Measurements from ENCODE around the gene RBM15.

Gene RBM15

DNA sequence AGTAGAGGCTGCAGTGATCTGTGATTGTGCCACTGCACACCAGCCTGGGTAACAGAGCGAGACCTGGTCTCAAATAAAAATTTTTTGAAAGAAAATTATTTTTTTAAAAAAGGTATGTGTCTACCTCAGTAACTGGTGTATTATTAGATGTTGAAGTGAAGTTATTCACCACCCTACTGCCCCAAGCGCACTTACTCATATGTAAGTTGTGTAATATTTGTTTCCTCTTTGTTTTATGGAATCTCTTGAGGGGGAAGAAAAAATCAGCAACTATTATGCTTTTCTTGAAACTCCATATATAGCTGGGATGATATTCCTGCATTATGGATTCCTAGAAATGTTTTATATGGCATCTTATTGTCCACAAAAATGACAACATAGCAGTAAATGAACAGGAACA is 21.3 kb downstream of the RBM15 start:
- DNase-seq: no peak

DNA sequence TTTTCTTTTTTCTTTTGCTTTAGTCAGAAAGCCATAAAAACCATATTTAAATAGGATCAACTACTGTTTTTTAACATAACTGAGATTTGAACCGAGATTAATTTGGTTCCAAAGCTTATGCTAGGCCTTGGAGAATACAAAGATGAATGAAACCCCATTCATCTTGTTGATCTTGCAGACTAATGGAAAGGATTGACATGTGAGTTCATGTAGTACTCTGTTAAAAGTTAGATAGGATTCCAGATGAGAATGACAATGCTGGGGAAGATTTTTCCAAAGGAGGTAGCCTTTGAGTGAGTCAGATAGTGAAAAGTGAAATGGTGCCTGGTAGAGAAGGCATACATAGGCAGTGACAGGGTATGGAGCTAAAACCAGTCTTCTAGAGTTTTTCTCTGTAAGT is 22.7 kb downstream of the RBM15 start:
- no peak for DNase-seq

DNA sequence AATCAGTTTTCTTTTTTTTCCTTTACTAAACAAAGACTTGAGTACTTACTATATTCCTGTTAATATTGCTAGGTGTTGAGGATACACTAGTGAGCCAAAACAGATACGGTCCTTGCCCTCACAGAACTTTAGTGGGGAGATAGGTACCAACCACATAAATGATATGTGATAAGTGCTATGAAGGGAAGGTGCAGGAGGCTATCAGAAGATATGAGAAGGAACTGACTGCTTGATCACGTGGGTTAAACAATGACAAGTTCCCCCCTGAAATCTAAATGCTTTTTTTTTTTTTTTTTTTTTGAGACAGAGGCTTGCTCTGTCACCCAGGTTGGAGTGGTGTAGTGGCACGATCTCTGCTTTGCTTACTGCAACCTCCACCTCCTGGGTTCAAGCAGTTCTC is 25.0 kb downstream of the RBM15 start:
- no peak for DNase-seq

DNA sequence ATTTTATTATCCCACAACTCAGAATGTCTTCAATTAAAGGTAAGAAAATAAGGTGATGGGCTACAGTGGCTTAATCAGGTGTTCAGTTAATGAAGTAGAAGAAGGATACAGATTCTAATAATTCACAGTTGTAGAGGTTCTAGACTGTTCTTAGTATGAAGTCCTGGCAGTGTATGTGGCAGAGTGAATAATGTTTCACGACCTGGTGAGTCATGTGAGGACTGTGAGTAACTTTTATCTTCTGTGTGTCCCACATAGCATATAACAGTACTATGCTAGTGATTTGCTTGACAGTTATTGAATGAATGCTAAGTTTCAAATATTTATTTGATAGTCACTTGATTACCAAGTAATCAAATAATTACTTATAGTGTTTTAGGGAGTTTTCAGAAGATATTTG is 31.6 kb downstream of the RBM15 start:
- DNase-seq: no peak

DNA sequence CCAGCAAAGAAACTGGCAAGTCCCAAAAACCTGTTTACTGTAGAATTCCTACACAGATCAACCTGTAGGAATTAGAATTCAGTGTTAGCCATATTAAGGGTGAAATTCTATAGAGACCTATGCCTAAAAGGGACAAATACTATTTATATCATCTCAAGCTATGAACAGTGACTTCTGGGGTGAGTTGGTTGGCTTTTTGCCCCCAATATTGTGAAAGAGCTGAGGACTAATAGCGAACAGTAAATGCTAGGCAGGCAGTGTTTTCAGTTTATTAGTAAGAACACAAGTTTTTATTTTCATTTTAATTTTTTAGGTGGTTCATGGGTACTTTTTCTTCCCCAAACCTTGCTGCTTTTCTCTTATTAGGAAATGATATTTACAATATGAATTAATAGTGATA is 36.3 kb downstream of the RBM15 start:
- DNase-seq: no peak

DNA sequence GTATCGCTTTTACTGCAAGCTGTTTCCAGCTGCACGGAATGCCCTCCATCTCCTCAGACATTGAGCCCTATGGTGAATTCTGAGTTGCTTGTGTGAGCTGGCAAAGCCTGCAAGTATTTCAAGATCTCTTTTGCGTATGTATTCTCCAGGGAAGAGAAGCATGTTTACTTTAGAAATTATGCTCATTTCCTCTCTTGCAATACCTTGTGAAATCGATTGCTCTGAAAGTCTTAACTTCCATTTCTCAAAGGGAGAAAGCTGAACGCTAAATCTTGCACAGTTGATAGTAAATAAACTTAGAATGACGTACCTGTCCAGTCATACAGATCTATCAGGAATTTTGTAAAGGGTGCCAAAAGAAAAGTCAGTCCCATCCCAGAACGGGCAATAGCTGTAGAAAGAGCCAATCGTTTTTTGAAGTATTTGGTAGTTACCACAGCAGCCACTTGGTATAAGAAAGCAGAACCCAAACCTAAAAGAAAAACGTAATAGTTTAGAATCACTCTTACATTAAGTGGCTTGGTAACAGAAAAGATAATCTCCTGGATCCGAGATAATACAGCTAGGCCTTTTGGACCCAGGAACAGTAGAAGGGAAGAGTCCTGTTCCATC is 41.6 kb downstream of the RBM15 start:
- DNase-seq: no peak

DNA sequence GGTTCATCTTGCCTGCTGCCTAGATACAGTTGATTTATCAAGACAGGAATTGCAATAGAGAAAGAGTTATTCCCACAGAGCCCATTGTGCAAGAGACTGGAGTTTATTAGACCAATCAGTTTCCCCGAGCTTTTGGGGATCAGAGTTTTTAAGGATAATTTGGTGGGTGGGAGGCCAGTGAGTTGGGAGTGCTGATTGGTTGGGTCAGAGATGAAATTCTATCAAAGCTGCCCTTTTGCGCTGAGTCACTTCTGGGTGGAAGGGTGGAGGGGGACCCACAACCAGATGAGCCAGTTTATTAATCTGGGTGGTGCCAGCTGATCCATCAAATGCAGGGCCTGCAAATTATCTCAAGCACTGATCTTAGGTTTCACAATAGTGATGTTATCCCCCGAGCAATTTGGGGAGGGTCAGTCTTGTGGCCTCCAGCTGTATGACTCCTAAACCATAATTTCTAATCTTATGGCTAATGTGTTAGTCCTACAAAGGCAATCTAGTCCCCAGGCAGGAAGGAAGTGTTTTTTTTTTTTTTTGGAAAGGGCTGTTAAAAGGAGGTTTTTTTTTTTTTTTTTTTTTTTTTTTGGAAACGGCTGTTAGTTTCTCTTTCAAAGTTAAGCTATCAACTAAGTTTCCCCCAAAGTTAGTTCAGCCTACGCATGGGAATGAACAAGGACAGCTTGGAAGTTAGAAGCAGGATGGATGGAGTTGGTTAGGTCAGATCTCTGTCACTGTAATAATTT is 44.2 kb downstream of the RBM15 start:
- no peak for DNase-seq

DNA sequence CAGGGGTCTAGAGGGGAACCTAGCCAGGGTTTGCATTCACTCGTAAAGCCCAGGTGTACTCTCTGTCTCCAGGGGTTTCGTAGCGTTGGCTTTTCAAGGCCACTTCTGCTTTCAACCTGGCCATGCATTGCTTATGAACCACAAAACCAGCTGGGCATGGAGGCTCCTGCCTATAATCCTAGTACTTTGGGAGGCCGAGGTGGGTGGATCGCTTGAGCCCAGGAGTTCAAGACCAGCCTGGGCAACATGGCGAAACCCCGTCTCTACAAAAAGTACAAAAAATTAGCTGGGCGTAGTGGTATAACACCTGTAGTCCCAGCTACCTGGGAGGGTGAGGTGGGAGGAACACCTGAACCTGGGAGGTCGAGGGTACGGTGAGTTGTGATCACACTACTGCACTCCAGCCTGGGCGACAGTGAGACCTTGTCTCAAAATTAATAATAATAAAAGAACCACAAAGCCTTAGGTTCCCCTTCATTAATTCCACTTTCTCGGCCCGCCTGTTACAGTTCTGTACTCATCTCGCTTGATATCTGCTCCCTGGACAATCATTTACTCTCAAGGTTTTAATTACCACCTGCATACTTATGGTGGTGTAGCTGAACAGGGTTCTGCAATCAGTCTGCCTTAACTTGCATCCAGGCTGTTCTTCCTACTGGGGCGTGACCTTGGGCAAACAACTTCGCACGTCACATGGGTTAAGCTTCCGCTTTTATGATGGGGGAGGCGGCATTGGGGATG is 45.6 kb downstream of the RBM15 start:
- no peak for DNase-seq

DNA sequence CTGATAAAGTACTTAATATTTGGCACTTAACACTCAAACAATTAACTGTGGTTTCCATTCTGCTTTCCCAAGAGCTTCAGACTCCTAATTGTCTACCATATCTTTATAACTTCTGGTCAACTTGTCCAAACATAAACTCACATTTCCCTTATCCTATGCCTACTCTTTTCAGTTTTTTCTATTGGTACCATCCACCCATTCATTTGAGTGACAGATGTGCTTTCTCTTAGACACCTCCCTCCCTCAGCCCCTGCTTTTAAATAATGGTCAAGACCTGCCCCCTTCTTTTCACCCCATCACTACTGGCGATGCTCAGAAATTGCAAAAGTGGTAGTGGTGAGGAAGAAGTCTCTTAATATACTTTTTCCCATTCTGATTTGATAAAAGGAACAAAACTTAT is 46.2 kb downstream of the RBM15 start:
- no peak for DNase-seq

DNA sequence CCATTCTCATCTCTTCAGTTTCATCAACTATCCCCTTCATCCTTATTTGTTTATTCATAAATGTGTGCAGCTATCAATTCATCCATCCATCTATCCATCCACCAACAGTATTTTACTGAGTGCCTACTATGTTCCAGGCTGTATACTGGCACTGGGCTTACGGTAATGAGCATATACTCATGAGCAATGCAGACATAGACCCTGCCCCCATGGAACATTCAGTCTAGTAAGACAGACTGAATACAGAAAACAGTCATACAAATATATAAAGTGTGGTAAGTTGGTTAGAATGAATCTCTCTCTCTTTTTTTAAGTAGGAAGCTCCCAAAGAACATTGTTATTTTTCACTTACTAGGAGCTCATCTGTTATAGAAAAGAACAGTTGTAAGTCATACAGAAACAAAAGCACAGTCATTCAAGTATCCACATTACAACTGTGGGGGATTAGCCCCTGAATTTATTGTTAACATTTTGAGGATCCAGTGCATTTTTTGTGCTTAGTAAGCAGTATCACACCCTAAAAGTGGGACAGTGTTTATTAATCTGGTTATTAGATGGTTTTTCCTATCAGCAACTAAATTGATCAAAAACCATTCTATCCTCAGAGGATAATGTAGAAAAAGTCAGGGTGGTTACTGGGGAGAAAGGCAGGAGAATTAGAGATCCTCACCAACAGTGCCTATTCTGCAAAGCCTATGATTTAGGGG is 48.0 kb downstream of the RBM15 start:
- DNase-seq: no peak

DNA sequence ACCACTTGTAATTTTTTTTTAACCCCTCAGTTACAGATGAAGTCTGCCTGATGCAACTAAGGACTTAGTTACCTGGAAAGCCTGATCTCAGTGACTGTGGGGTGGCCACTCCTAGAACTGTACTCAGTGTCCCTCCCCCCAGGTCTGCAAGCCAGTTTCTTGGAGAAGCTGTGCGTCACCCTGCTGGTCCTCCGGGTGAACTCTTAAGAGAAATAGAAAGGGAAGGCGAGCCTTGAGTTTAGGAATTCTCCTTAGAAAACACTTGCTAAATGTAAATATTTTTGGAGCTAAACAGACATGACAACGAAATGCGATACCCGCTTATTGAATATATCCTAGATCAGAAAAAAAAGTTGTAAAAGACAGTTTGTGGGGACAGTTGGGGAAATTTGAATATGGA is 50.9 kb downstream of the RBM15 start:
- DNase-seq: no peak

DNA sequence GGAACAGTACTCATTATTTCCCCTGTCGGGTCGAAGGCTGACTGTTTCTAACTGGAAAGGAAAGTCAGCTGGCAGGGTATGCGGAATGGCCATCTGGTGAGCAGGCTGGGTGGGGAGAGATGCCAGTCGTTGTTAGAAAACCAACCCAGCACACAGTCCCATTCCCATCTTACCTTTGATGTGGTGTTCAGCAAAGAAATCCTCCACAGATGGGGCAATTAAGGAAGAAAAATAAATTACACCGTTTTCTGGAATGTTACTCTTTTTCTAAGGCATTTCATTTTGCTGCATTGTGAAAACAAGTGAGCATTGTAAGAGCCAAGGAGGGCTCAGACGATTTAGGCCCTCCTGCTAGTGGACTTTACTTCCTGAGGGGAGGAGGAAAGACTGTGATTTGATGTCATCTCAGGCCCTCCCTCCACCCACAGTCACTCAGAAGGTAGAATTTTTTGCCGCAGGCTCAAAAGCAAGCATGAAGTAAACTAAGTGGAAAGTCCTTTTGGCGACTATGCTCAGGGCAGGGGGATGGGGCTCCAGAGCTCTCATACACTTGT is 51.6 kb downstream of the RBM15 start, which contains the start of gene SLC16A4:
Gene SLC16A4, minus strand, starts transcription at position 335 of the 554 bp plus-strand sequence. CDS start 1,703 bp downstream, outside the sequence.
- DNase-seq: no peak

DNA sequence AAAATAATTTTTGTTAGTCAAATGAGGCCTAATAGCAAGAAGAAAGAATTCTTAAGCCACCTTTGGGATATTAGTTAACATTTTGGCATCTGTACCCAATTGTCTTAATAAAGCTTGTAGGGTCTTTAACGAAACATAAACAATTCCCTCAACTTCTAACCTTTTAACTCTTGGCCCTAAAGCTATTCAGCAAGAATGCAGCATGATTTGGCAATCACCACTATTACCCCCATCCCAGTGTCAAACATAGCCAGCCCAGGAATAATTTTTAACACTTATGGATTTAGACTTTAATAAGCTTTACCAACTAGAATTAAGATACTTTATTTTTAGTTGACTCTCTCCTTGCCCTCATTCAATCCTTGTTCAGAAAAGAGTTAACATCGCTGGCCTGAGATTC is 54.1 kb downstream of the RBM15 start:
- no peak for DNase-seq

DNA sequence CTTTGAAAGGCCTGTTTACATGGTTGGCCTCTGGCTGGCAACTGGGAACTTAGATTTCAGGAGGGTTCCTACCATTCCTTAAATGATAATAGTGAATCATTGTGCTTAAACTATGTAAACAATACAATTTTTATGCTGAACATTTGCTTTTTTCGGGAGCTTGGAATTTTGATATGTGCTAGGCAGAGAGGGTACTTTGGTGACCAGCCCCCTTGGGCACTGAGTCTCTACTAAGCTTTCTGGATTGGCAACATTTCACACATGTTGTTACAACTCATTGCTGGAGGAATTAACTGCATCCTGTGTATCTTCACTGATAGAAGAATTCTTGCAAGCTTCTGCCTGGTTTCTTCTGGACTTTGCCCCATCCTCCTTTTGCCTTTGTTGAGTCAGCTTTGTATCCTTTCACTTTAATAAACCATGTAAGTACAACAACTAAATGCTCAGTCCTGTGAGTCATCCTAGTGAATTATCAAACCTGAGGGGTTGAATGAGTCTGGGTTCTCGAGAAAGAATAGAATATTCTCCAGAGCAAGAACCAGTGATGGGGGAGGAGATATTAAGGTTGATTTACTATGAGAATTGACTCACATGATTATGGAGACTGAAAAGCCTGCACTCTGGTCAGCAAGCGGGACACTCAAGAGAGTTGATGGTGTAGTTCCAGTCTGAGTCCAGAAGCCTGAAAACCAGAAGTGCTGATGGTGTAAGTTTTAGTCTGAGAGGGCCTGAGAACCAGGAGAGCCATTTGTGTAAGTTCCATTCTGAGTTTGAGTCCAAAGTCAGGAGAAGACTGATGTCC is 54.7 kb downstream of the RBM15 start:
- no peak for DNase-seq

DNA sequence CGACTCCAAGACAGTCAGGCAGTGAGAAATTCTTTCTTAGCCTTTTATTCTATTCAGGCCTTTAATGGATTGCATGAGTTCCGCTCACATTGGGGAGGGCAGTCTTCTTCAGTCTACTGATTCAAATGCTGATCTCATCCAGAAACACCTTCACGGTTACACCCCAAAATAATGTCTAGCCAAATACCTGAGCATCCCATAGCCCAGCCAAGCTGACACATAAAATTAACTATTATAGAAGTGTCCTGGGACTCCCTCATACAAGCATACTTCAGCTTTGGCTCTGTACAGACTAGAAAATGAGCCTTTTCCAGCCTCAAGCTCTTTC is 55.3 kb downstream of the RBM15 start:
- DNase-seq: no peak

All from NCI-H2107 (cell line).